HUES6 (cell line): ENCODE data around the gene CRAMP1.

Experiments used
- H3K27ac ChIP-seq: 2 replicates; pipeline ENCODE4 v1.7.0; 2013; ENCODE audit warnings: low read depth, mild to moderate bottlenecking, low read length, inconsistent platforms
- H3K27me3 ChIP-seq: 2 replicates; pipeline ENCODE4 v1.6.1; 2013; ENCODE audit warnings: low read length; ENCODE audit not compliant: control insufficient read depth, insufficient read depth
- H3K36me3 ChIP-seq: 2 replicates; pipeline ENCODE4 v1.6.1; 2013; ENCODE audit warnings: low read length; ENCODE audit not compliant: control insufficient read depth, insufficient read depth
- H3K4me1 ChIP-seq: 2 replicates; pipeline ENCODE4 v1.6.1; 2013; ENCODE audit warnings: low read length; ENCODE audit not compliant: control insufficient read depth, insufficient read depth
- H3K4me3 ChIP-seq: 2 replicates; pipeline ENCODE4 v1.5.1; 2013; ENCODE audit warnings: low read depth, low read length
- H3K9ac ChIP-seq: one replicate; pipeline ENCODE4 v1.6.1; 2013; ENCODE audit warnings: mild to moderate bottlenecking, low read length
- H3K9me3 ChIP-seq: 2 replicates; pipeline ENCODE4 v1.6.1; 2013; ENCODE audit warnings: low read depth, low read length; ENCODE audit not compliant: control insufficient read depth, insufficient read depth

Gene CRAMP1, protein sequence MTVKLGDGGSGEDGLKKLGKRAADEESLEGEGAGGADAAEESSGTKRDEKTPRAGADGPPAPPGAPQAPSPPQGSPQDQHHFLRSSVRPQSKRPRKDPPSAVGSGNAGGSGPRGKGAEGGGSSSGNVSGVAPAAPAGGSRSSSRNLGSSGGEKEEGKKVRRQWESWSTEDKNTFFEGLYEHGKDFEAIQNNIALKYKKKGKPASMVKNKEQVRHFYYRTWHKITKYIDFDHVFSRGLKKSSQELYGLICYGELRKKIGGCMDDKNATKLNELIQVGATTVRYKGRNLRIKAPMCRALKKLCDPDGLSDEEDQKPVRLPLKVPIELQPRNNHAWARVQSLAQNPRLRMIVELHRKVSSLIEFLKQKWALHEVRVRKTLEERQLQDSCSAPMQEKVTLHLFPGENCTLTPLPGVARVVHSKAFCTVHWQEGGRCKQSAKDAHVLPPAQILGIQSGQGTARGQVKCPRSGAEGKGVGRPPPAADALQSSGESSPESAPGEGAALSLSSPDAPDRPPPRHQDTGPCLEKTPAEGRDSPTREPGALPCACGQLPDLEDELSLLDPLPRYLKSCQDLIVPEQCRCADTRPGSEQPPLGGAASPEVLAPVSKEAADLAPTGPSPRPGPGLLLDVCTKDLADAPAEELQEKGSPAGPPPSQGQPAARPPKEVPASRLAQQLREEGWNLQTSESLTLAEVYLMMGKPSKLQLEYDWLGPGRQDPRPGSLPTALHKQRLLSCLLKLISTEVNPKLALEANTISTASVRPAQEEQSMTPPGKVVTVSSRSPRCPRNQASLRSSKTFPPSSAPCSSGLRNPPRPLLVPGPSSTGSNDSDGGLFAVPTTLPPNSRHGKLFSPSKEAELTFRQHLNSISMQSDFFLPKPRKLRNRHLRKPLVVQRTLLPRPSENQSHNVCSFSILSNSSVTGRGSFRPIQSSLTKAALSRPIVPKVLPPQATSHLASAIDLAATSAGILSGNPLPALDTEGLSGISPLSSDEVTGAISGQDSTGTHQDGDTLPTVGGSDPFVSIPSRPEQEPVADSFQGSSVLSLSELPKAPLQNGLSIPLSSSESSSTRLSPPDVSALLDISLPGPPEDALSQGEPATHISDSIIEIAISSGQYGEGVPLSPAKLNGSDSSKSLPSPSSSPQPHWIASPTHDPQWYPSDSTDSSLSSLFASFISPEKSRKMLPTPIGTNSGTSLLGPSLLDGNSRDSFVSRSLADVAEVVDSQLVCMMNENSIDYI (N-terminal part only)

DNA sequence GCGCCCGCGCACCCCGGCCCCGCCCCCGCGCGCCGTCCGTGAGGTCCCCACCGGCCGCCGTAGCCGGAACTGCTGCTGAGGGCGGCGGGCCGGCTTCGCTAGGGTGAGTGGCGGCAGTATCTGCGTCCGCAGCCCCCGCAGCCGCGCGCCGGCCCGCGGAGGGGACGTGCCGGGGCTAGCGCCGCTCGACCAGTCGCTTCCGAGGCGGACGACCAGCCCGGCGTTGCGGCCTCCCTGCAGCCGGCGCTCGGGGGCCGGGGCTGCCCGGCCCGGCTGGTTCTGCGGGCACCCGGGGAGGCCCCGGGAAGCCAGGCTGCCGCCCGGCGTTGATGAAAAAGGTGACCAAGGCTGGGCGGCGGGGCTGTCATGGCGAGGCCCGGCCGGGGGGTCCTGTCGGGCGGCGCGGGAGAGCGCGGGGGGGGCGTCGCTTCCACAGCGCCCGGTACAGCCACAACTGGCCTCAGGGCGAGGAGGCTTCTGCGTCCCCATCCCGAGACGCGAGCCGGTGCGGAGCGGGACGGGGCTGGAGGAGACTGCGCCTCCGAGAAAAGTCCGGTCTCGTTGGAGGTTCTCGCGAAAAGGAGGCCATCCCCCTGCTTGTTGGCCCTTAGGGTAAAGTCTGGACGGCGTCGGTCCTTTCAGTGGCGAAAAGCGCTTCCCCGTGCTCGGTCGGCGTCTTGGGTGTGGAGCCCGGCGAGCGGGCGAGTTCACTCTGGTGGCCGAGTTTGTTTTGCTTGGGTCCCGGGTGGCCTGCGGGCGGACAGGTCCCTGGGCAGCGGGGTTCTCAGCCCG, at the start of gene CRAMP1:
CRAMP1 (plus strand) TSS at position 41 of the 792 bp plus-strand sequence. CDS start 2,280 bp downstream, outside the sequence.
- Histone ChIP-seq H3K4me3 (peak within 1 kb of the TSS; percentile 72), H3K4me1 (peaks cover 15% of the 10 kb centered on the region), H3K36me3 (peaks cover 11% of the 10 kb centered on the region), H3K9ac (peak within 1 kb of the TSS; percentile 77), H3K9me3 (no peaks in the 10 kb centered on the region), H3K27me3 (peaks cover 13% of the 10 kb centered on the region), H3K27ac (peak within 1 kb of the TSS; percentile 51; the same call in 1 of the 2 replicates)

DNA sequence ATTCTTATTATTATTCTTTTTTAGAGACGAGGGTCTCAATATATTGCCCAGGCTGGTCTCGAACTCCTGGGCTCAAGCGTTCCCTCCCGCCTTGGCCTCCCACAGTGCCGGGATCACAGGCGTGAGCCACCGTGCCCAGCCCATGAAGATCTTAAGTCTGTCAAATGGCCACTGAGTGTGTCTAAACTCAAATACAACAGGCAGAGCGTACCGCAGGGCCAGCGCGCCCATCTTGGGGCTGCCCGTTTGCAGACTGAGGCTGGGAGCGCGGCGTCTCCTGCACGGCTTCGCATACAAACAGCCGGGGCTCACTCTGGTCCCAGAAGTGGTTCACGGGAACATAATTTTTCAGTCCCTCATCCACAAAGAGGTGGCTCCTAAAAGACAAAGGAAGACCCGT, 48.4 kb upstream of the CRAMP1 start:
- H3K36me3 ChIP-seq, result peaks cover 39% of the 10 kb centered on the region
- no peaks in the 10 kb centered on the region for H3K4me1 ChIP-seq
- no peak overlapping the region for H3K9ac ChIP-seq
- no peak overlapping the region for H3K27ac ChIP-seq
- no peaks in the 10 kb centered on the region for H3K27me3 ChIP-seq
- no peaks in the 10 kb centered on the region for H3K9me3 ChIP-seq
- H3K4me3 ChIP-seq, result no peak overlapping the region

DNA sequence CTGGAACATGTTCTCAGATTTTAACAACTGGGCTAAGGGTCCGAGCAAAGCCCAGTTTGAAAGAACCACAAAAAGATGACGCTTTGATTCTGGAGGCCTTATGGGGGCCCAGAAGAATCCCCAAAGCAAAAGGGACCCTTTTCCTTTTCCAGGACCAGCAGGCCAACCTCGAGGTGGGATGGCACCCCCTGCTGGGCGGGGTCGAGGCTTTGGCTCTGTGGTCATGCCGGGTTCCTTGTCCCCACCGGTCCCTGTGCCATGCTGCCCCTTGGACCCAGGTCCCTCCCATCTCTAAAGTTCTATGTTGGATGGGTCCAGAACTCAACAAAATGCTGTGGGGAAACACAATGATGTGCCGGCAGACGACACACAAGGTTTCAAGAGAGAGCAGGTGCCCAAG, 47.8 kb upstream of the CRAMP1 start:
- H3K4me1 ChIP-seq, result no peaks in the 10 kb centered on the region
- no peak overlapping the region for H3K9ac ChIP-seq
- no peak overlapping the region for H3K4me3 ChIP-seq
- peaks cover 33% of the 10 kb centered on the region for H3K36me3 ChIP-seq
- H3K27me3 ChIP-seq, result no peaks in the 10 kb centered on the region
- no peak overlapping the region for H3K27ac ChIP-seq
- no peaks in the 10 kb centered on the region for H3K9me3 ChIP-seq

DNA sequence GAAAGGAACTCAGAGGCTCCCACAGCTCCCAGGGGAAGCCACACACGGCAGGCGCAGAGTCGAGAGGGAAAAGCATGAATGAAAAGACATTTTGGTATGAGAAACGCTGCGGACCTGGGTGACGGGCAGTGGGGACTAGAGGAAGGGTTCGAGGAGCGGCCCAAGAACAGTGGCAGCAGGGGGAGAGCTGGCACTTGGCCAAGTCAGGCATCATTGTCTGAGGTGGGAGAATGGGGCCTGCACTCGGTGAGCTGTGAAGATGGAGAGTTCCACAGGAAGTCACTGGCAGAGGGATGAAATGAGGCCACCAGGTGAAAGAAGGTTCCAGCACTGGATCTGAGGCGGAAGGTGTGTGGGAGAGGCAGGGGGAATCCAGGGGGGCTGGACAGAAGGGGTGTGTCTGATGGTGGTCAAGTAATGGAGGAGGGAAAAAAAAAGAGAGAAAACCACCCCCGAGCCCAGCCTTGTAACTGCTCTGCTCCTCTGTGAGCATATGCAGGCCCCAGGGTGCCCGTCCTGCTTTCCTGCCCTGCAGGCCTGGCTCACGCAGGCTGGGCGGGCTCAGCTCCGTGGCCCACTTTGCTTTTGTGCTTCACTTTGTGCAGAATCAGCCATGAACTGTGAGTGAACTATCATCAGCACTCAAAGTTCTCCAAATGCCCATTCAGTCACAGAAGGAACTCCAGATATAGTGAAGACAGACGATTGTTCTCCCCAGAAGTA, 46.9 kb upstream of the CRAMP1 start:
- H3K4me1 ChIP-seq, result no peaks in the 10 kb centered on the region
- no peak overlapping the region for H3K9ac ChIP-seq
- peaks cover 28% of the 10 kb centered on the region for H3K36me3 ChIP-seq
- no peak overlapping the region for H3K27ac ChIP-seq
- H3K9me3 ChIP-seq, result no peaks in the 10 kb centered on the region
- no peak overlapping the region for H3K4me3 ChIP-seq
- H3K27me3 ChIP-seq, result no peaks in the 10 kb centered on the region

DNA sequence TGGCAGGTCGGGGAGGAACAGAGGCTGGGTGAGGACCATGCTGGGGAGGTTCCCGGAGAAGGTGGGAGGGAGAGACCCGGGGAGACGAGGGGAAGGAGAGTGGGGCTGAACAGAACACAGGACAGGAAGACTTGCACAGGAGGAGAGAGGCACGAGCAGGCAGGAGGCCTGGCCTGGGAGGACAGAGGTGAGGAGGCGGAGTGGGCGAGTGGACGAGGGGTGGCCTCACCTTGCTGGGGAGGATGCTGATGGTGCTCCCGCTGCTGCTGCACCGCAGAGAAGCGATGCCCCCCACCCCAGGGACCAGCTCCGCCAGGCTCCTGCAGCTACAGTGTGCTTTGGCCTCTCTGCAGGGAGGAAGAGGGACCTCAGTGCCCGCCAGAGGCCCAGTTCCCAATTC, 44.2 kb upstream of the CRAMP1 start:
- H3K27ac ChIP-seq, result no peak overlapping the region
- H3K27me3 ChIP-seq, result no peaks in the 10 kb centered on the region
- H3K9me3 ChIP-seq, result no peaks in the 10 kb centered on the region
- no peak overlapping the region for H3K9ac ChIP-seq
- H3K4me3 ChIP-seq, result no peak overlapping the region
- H3K36me3 ChIP-seq, result peaks cover 14% of the 10 kb centered on the region
- H3K4me1 ChIP-seq, result no peaks in the 10 kb centered on the region

DNA sequence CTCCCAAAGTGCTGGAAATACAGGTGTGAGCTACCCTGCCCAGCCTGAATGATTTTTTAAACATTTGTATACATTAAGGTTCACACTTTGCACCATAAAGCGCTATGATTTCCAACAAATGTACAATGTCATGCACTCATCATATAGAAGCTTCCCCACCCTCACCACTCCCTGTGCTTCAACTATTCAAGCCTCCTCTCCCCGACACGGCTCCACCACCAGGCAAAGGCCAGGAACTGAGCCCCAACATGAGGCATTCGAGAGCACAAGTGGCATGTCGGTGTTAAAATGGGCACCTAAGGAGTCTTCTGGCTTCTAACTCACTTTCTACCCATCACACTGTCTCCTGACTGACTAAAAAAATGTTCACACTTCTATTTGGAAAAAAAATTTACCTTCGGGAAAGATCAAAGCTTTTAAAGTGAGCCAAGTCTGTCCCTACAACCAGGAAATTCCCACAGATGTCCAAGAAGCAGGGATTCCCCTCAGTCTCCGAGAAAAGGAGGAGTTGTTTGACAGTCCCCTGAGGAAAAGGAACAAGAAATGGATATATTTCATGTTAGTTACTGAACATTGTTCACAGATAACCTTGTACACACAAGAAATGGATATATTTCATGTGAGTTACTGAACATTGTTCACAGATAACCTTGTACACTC, 41.0 kb upstream of the CRAMP1 start:
- peaks cover 13% of the 10 kb centered on the region; the same call in 1 of the 2 replicates for H3K36me3 ChIP-seq
- H3K9me3 ChIP-seq, result no peaks in the 10 kb centered on the region
- no peak overlapping the region for H3K4me3 ChIP-seq
- H3K4me1 ChIP-seq, result no peaks in the 10 kb centered on the region
- no peak overlapping the region for H3K27ac ChIP-seq
- no peak overlapping the region for H3K9ac ChIP-seq
- H3K27me3 ChIP-seq, result no peaks in the 10 kb centered on the region

DNA sequence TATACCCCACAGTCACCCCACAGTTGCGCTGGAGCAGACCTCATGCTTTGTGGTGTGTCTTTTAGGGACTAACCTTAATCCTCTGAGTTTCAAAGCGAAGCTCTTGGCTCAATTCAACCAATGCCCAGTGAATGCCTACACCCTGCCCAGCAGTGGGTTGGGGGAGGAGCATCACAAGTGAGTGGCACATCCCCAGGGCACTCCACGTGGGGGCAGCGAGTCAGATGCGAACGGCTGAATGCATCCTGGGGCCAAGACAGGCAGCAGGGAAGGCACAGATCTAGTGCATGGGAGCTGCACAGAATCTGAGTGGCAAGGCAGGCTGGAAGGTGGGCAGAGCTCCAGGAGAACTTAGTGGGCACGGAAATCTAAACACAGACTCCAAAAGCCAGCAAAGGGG, 39.5 kb upstream of the CRAMP1 start:
- Histone ChIP-seq H3K27me3 (no peaks in the 10 kb centered on the region), H3K4me1 (no peaks in the 10 kb centered on the region), H3K4me3 (no peak overlapping the region), H3K9ac (no peak overlapping the region), H3K36me3 (peaks cover 16% of the 10 kb centered on the region; the same call in 1 of the 2 replicates), H3K9me3 (no peaks in the 10 kb centered on the region), H3K27ac (no peak overlapping the region)

DNA sequence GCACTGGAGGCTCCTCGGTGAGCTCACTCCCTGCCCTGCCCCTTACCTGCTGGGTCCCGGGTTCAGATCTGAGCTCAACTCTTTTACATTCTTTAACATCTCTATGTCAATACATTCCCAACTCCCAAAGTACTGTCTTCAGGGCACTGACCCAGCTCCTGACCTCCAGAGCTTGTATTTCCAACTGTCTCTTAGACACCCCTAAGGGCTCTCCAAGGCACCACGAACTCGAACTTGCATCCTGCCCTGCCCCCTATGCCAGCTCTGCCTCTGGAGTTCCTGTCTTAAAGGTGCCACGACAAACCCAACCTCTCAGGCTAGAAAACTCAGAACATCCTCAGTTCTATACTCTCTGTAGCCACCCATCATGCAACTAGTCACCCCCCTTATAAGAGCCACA, 38.9 kb upstream of the CRAMP1 start:
- H3K27ac ChIP-seq, result no peak overlapping the region
- no peak overlapping the region for H3K9ac ChIP-seq
- H3K27me3 ChIP-seq, result no peaks in the 10 kb centered on the region
- H3K4me3 ChIP-seq, result no peak overlapping the region
- no peaks in the 10 kb centered on the region for H3K4me1 ChIP-seq
- peaks cover 22% of the 10 kb centered on the region for H3K36me3 ChIP-seq
- H3K9me3 ChIP-seq, result no peaks in the 10 kb centered on the region

DNA sequence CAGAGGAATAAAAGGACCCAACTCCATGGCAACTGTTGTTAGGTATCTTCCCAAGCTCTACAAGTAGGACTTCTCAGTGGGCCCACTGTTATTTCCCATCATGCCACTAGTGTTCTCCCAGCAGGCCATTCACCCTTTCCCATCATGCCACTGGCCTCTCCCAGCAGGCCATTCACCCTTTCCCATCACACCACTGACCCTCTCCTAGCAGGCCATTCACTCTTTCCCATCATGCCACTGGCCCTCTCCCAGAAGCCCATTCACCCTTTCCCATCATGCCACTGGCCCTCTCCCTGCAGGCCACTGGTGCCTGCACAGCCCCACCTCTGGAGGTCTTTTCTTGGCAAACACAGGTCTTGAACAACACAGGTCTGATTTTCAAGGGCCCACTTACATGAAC, 36.6 kb upstream of the CRAMP1 start:
- H3K4me3 ChIP-seq, result no peak overlapping the region
- H3K27ac ChIP-seq, result no peak overlapping the region
- H3K36me3 ChIP-seq, result peaks cover 34% of the 10 kb centered on the region
- no peaks in the 10 kb centered on the region for H3K9me3 ChIP-seq
- H3K27me3 ChIP-seq, result no peaks in the 10 kb centered on the region
- no peak overlapping the region for H3K9ac ChIP-seq
- no peaks in the 10 kb centered on the region for H3K4me1 ChIP-seq
